Chondrocyte (in vitro differentiated cells): ENCODE results near the gene LRCH1. TPM values are rescaled to one million over a fixed set of nuclear protein-coding genes. Genes with fewer than 3 reads are reported as not detected.

Source experiments
- DNase-seq: peaks from one replicate; pipeline ENCODE4 v3.0.0; 2021; ENCODE audit warnings: mixed read lengths, low spot score
- H3K27ac Mint-ChIP-seq: one replicate; pipeline ENCODE4 v1.8.0; 2021; ENCODE audit warnings: mild to moderate bottlenecking, moderate library complexity, mixed read lengths; ENCODE audit not compliant: unreplicated experiment
- H3K27me3 Mint-ChIP-seq: 2 replicates; pipeline ENCODE4 v1.8.0; 2021; ENCODE audit warnings: low read depth, mixed read lengths
- H3K36me3 Mint-ChIP-seq: 2 replicates; pipeline ENCODE4 v1.8.0; 2021; ENCODE audit warnings: low read depth, mixed read lengths
- H3K4me1 Mint-ChIP-seq: 2 replicates; pipeline ENCODE4 v1.8.0; 2021; ENCODE audit warnings: low read depth, mild to moderate bottlenecking, mixed read lengths
- H3K4me3 Mint-ChIP-seq: one replicate; pipeline ENCODE4 v1.8.0; 2021; ENCODE audit warnings: mild to moderate bottlenecking, moderate library complexity, mixed read lengths; ENCODE audit not compliant: unreplicated experiment
- H3K9me3 Mint-ChIP-seq: 2 replicates; pipeline ENCODE4 v1.8.0; 2021; ENCODE audit warnings: low read depth, mixed read lengths
- CTCF ChIP-seq: fragments of 200-600 bp; sonication (generic); IDR thresholded peaks from 2 replicates; pipeline ENCODE4 v1.5.0; 2021; ENCODE audit warnings: antibody characterized with exemption, mild to moderate bottlenecking, moderate library complexity
- total RNA-seq: library from RNA; stranded (reverse); gene quantifications from 3 replicates; pipeline ENCODE4 v1.2.1, GENCODE V29; 2021

Gene LRCH1
- total RNA-seq, 1 donor from 2014 or later, result 14.4 TPM

- Mint-ChIP-seq H3K36me3 (peaks cover 8% of the 10 kb centered on the region), H3K27me3 (no peaks in the 10 kb centered on the region), H3K27ac (peak overlapping the region; percentile 60), H3K4me3 (no peak overlapping the region), H3K9me3 (no peaks in the 10 kb centered on the region), H3K4me1 (peaks cover 40% of the 10 kb centered on the region)
- no peak for TF ChIP-seq CTCF
- DNase-seq, result no peak
Observed at GRCh38 chr13:46668302-46668720, 115.3 kb downstream of the LRCH1 start.

DNA sequence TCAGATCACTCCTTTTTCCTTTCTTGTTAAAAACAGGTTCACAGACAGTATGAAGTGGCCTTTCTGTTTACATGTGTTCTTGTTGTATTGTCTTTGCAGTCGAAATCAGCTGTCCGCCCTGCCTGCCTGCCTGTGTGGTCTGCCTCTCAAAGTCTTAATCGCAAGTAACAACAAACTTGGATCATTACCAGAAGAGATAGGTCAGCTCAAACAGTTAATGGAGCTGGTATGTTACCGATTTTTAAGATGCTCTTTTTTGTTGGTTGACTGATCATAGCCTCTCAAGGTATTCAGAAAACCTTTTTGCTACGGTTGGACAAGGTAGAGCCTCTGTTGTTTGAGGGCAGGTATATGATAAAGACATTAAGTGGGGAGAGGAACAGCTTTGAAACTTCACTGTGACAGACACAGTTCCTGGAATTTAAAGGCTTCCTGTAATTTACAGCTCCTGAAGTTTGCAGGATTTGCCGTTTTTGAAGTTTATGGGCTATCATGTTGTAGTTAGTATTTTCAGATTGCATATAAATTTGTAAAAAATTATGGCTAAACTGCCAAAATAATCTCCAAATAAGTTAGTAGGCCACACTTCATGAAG lies 116.1 kb downstream of the LRCH1 start:
- peaks cover 39% of the 10 kb centered on the region for H3K4me1 Mint-ChIP-seq
- no peak for TF ChIP-seq CTCF
- H3K27me3 Mint-ChIP-seq, result no peaks in the 10 kb centered on the region
- H3K4me3 Mint-ChIP-seq, result no peak overlapping the region
- H3K36me3 Mint-ChIP-seq, result peaks cover 8% of the 10 kb centered on the region
- H3K27ac Mint-ChIP-seq, result no peak overlapping the region
- no peak for DNase-seq
- no peaks in the 10 kb centered on the region for H3K9me3 Mint-ChIP-seq

GRCh38 chr13:46672338-46673090 lies 119.5 kb downstream of the LRCH1 start:
- H3K4me1 Mint-ChIP-seq, result peaks cover 12% of the 10 kb centered on the region
- no peaks in the 10 kb centered on the region for H3K27me3 Mint-ChIP-seq
- no peak overlapping the region for H3K27ac Mint-ChIP-seq
- no peak for DNase-seq
- peaks cover 8% of the 10 kb centered on the region for H3K36me3 Mint-ChIP-seq
- H3K4me3 Mint-ChIP-seq, result no peak overlapping the region
- no peaks in the 10 kb centered on the region for H3K9me3 Mint-ChIP-seq
- TF ChIP-seq CTCF, result no peak

- H3K36me3 Mint-ChIP-seq, result peaks cover 8% of the 10 kb centered on the region
- no peaks in the 10 kb centered on the region for H3K9me3 Mint-ChIP-seq
- H3K27ac Mint-ChIP-seq, result no peak overlapping the region
- H3K4me1 Mint-ChIP-seq, result no peaks in the 10 kb centered on the region
- no peak for TF ChIP-seq CTCF
- H3K27me3 Mint-ChIP-seq, result no peaks in the 10 kb centered on the region
- DNase-seq, result no peak
- no peak overlapping the region for H3K4me3 Mint-ChIP-seq
Observed at GRCh38 chr13:46675016-46675415, 122.0 kb downstream of the LRCH1 start.

DNA sequence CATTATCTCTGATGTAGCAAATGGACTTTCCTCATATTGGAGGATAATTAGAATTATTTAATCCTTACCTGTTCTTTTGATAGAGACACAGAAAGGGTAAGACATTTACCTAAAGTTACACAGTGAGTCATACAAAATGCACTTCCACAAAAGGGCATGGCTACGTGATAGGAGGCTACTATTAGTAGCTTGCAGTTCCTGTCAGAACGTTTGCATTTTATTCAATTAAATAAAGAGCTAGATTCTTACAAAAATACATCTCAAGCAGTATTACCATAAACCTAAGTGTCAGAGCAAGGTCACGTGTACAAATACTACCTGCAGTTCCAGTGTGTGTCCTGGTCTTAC lies 123.4 kb downstream of the LRCH1 start:
- Mint-ChIP-seq H3K27me3 (no peaks in the 10 kb centered on the region), H3K36me3 (peaks cover 4% of the 10 kb centered on the region), H3K9me3 (no peaks in the 10 kb centered on the region), H3K4me1 (no peaks in the 10 kb centered on the region), H3K27ac (no peak overlapping the region), H3K4me3 (no peak overlapping the region)
- TF ChIP-seq CTCF, result no peak
- no peak for DNase-seq
